Cerebellar cortex (tissue), 1 donor: Measurements from ENCODE around the gene PPP2R2D.

Source experiments
- DNase-seq: peaks from one replicate; pipeline ENCODE4 v3.0.0-alpha.2; 2015; ENCODE audit warnings: low spot score

PPP2R2D gene

DNA sequence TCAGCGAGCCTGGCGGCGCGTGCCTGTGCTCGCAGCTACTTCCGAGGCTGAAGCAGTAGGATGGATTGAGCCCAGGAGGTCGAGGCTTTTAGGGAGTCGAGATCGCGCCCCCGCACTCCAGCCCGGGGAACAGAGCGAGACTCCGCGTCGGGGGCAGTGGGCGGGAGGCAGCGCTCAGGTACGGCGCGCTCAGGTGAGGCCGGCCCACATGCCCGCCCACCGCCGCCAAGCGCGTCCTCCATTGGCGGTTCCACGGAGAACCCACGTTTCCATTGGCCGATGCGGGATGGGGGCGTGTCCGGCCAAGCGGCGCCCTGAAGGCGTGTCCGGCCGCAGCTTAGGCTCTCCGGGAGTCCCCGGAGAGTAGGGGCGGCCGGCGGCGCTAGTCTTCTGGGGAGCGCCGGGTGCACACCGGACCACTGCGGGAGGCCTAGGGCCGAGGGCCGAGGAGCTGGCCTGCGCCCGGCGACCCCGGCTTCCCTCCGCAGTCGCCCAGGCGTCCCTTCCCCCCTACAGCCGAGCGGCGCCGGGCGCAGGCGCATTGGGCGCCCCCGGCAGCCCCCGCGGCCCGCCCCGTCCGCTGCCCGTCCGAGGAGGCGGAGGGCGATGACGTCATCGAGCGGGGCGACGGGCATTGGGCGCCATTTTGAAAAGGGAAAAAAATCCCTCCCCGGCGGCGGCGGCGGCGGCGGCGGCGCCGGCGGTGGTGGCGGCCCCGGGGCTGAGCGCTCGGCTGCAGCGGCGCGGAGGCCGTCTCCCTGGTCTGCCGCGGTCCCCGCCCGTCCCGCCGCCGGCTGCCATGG, at the start of gene PPP2R2D:
Gene PPP2R2D, plus strand, starts transcription at position 659 of the 803 bp plus-strand sequence. Its CDS starts 141 bp downstream, at position 800.
- peak; percentile 94 for DNase-seq

DNA sequence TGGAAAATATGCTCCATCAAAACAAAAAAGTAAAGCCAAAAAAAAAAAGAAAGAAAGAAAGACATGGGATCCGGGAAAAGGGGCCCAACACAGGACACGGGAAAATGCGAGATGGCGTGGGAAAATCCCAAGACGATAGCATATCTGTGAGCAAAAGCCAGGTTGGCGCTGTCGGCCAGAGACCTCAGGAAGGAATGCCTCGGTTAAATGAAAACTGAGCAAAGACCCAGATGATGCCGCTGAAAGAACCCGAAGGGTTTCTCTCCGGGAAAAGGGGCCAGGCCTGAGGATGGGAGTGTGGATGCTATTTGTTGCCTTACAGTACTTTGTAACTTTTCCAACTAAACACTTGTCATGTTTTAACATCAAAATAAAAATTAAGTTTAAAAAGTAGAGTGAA, 49.5 kb upstream of the PPP2R2D start:
- no peak for DNase-seq

DNA sequence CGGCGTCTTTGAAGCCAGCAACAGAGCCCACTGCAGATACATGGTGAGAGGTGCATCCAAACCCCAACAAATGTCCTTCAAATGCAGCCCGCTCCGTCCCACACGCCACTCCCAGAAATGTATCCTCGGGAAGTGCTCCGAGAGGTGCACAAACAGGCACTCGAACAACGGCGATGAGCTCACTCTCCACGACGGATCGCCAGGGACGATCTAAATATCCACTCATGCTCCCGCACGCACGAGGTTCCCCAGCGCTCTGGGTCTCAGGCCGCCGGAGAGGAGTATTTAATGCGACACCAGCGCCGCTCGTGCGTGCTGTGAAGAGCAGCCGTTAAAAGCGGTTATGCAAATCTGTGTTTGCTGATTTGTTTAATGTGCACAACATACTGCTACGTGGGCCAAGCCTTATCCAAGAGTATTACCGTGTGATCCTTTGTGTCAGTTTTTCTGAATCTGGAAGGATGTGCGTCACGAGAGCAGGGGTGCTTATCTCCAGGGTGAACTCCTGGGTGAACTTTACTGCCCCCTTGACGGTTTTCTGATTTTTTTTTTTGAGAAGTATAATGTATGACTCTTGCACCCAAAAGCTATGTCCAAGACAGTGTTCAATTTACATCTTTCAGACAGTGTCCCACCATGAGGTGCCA, 48.5 kb upstream of the PPP2R2D start:
- no peak for DNase-seq

- DNase-seq = no peak
These were observed 47.8 kb upstream of the PPP2R2D start for GRCh38 chr10:131852823-131853609.

GRCh38 chr10:131853610-131853964, 47.2 kb upstream of the PPP2R2D start:
- DNase-seq = no peak

- no peak for DNase-seq
These were observed 46.1 kb upstream of the PPP2R2D start for GRCh38 chr10:131854579-131855335.

GRCh38 chr10:131855461-131856401, 45.1 kb upstream of the PPP2R2D start:
- no peak for DNase-seq

DNA sequence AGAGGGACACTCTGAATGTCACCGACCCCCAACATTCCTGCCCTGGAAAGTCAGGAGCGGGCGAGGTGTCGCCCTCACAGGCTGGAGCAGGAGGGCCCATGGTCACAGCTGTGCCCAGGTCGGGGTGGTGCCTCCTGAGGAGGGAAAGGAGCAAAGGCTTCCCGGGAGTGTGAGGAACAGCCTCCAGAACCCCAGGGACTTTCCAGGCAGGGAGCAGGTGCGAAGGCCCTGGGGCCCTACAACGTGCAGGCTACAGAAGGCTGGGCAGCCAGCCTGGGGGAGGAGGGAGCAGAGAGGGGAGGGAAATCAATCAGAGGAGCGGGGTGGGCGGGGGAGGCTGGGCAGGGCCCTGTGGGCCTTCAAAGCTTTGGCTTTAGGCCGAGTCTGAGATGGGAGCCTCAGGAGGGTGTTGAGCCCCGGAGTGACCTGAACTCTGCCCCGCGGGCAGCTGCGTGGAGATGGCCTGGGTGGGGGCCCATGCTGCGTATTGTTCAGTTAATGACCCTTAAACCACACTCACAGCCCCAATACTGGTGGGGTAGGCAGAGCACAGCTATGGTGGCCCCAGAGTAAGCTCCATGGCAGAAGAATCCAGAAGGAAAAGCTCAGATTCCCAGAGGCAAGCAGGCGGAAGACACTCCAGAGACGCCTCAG, 44.2 kb upstream of the PPP2R2D start:
- DNase-seq = no peak

DNA sequence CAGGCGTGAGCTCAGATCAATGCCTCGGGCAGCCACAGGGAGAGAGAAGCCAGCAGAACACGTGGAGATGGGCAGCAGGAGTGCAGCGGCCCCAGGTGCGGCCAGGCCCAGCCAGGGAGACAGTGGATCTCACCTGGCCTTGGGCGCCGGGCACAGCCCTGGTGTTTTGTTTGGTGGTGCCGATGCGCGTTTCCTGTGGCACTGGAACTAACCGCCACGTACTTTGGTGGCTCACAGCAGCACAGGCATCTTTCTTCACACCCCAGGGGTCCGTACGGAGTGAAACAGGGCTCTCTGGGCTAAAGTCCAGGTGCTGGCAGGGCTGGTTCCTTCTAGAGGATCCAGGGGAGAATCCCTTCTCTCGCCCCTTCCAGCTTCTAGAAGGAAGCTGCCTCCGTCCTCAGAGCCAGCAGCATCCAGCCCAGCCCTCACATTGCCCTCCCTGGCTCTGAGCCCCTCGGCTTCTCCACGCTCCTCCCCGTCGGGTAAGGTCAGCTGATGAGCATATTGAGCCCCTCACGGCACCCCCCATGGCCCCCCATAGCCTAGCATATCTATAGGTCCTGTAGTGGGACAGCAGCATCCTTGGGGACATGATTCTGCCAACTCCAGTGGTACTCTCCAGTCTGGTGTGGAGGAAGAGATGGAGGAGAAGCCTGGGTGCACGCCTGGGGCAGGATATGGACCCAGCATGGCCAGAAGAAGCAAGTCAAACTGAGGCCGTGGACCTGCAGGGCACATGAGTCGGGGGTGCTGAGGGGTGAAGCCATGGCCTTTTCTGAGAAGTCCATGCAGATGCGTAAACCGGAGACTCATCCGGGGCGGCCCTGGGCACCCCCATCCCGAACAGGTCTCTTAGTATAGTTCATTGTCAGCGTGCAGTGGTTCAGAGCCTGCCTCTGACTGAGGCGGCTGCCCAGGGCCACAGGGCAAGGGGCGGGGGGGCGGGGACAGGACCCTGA, 43.4 kb upstream of the PPP2R2D start:
- DNase-seq = no peak

GRCh38 chr10:131858118-131858515, 42.7 kb upstream of the PPP2R2D start:
- no peak for DNase-seq

DNA sequence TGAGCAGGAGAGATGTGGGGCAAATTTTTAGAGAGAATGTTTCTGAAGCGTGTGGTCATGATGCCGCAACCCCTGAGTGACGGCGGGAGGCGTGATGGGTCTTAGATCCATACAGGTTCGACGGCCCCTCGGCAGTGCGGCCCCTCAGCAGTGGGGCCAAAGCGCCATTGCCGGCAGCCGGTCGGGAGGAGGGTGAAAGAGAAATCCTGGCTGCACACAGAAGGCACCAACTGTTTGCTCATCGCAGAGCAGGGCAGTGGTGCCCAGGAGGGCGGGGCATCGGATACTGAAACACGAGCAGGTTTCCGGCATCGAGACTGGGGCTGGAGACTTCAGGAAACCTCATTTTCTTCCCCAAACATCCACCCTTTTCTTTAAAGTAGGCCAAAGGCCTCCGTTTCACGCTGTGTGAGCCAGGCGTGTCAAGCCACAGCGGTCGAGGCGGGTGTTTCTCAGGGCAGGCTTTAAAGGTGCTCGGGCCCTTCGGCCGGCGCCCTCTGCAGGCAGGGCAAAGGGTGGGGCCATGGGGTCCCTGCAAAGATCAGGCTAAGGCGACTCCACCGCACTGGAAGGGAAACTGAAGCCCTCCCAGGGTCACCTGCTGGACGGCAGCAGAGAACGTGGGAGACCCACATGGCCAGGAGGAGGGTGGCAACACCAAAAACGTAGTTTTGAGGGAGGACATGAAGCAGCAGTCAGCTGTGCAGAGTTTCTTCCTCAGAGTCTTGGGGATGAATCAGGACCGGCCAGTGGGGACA, 42.0 kb upstream of the PPP2R2D start:
- DNase-seq = no peak

GRCh38 chr10:131859341-131860020, 41.3 kb upstream of the PPP2R2D start:
- no peak for DNase-seq

DNA sequence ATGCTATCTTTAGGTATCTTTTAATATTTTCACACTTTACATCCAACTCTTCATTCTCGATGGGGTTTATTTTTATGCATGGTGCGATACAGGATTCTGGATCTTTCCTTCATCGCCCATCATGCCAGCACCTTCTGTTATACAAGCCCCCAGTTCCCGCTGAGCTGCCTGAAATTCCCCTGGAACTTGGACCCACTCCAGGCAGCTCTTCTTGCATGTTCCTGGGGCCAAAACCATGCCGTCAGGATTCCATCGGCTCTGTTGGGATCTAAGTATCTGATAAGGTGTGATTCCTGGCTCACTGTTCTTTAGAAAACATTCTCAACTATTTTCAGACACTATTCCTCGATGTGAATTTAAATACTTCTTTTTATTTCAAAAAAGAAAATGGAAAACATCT, 40.5 kb upstream of the PPP2R2D start:
- no peak for DNase-seq

DNA sequence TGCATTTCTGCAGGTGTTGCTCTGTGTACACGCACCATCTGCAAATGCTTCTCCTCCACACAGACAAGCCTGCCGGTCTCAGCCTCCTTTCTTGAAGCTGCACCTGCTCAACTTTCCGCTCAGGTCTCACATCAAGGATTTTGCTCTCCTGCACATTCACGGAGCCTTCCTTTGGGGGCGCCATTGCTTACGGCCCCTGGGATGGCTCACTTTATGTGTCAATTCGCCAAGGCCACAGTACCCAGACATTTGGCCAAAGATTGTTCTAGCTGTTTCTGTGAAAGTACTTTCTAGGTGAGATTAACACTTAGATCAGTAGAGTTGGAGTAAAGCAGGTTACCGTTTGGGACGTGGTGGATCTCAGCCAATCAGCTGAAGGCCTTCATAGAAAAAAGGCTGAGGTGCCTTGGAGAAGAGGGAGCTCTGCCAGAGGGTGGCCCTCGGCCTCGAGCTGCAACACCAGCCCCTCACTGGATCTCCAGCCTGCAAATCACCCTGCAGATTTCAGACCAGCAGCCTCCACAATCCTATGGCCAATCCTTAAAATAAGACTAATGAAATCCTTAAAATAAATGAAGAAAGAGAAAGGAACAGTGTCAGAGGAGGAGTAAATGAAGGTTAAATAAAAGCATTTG, 39.9 kb upstream of the PPP2R2D start:
- no peak for DNase-seq

- no peak for DNase-seq
These were observed 38.3 kb upstream of the PPP2R2D start for GRCh38 chr10:131862548-131862947.

DNA sequence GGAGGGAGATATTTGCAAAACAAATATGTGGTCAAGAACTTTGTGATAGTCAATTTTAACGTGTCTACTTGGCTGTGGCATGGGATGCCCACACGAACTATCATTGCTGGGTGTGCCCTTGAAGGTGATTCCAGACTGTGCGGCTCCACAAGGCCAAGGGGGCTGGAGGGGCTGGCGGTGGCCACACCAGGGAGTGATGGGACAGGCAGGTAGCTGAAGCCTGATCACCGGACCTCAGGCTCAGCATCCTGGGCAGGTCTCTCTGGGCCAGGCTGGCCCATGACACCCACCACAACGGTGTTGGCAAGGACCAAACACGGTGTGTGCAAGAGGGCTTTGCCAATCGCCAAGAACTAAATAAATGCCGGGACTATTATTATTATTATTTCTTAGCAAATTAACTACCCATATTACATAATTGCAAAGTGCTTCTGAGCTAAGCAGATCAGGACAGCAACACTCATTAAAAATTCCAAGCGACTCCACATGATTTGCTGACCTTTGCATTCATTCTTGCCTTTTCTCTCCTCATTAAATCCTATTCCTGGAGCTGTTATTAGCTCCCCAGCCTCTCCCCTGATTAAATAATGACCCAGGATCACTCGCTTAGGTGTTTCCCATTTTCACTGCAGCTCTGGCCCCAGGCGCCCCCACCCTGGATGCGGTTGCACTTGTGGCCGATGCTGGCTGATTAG, 35.4 kb upstream of the PPP2R2D start:
- DNase-seq = no peak

GRCh38 chr10:131866673-131867072, 34.1 kb upstream of the PPP2R2D start:
- no peak for DNase-seq
